ENCODE results near the gene STRA6.
A peak's percentile ranks its signal among the peaks of the same experiment; 100 is the strongest.

Gene STRA6, protein sequence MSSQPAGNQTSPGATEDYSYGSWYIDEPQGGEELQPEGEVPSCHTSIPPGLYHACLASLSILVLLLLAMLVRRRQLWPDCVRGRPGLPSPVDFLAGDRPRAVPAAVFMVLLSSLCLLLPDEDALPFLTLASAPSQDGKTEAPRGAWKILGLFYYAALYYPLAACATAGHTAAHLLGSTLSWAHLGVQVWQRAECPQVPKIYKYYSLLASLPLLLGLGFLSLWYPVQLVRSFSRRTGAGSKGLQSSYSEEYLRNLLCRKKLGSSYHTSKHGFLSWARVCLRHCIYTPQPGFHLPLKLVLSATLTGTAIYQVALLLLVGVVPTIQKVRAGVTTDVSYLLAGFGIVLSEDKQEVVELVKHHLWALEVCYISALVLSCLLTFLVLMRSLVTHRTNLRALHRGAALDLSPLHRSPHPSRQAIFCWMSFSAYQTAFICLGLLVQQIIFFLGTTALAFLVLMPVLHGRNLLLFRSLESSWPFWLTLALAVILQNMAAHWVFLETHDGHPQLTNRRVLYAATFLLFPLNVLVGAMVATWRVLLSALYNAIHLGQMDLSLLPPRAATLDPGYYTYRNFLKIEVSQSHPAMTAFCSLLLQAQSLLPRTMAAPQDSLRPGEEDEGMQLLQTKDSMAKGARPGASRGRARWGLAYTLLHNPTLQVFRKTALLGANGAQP

DNA sequence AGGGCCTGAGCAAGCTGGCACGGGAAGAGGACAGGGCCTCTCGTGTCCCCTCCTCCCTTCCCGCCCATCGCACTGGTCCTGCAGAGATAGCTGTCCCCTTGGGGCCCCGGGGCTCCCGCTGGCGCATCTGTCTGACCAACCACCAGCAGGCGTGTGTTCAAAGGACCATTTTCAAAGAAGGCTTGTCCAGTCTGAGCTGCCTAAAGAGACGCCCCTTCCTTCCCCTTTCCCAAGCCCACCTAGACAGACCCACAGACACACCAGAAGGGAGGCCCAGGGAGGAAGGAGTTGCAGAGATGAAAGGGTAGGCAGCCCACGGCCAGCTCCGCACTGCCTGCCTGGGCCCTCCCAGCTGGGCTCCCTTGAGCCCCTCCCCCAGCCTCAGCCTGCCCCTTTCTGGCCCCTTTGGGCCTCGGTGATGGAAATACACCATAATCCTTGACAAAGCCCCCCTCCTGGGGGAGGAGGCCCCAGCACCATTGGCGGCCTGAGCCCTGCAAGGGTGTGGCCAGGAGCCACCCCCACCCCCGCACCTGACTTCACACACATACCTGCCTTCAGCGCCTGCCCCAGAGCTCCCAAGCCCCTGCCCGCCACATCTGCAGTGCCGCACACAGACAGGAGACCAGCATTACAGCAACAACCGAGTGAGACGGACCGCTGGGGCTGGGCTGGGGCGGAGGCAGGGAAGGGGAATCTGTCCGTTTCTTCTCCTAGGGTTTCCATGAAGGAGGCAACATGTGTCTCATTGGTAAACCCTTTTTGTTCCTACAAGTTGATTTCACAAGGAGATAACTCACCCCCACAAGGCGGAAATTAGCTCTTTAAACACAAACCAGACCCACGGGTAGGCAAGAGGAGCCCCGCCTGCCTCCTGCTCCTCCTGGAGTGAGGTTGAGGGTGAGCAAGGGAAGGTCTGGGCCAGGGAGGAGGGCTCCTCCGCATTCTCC lies at the start of gene STRA6:
Gene STRA6, minus strand, starts transcription at position 336 of the 950 bp plus-strand sequence. CDS start 520 bp downstream, outside the sequence.
- DNase-seq = no peak

DNA sequence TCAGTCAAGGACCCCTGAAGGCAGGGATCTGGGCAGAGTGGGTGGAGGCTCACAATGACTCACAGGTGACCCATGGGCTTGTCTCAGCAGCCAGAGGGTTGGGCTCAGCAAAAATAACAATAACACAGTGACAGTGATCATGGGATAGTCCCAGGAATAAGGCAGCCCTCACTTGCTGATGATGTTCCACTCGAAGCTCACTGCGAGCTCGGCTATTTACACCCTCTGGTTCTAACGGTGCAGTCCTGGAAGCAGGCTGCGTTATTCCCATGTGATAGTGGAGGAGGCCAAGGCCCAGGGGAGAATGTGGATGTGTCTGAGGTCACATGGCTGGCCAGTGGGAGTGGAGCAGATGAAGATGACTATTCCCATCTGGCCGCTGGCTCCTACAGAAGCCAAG lies 49.7 kb upstream of the STRA6 start:
- DNase-seq = no peak

- DNase-seq = no peak
These were observed 48.7 kb upstream of the STRA6 start for GRCh38 chr15:74251131-74251811.

DNA sequence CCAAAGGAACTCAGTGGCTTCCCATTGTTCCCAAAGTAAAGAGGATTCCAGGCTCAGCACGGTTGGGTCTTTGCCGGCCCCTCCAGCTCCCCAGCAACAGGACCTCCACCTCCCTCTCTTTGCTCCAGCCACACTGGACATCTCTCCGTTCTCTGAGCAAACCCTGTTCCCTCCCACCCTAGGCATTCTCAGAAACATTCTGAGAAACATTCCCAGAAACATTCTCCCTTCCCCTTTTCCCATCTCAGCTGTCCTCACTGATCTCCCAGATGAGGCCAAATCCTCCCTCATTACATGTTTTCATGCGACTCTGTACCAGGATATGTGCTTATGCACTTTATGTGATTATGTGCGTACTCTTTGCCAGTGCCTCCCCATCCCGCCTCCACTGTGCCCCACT lies 47.7 kb upstream of the STRA6 start:
- no peak for DNase-seq

GRCh38 chr15:74245342-74245931 lies 42.9 kb upstream of the STRA6 start:
- peak; percentile 94 to 96 for DNase-seq

- DNase-seq = no peak
These were observed 42.3 kb upstream of the STRA6 start for GRCh38 chr15:74244822-74245341.

DNA sequence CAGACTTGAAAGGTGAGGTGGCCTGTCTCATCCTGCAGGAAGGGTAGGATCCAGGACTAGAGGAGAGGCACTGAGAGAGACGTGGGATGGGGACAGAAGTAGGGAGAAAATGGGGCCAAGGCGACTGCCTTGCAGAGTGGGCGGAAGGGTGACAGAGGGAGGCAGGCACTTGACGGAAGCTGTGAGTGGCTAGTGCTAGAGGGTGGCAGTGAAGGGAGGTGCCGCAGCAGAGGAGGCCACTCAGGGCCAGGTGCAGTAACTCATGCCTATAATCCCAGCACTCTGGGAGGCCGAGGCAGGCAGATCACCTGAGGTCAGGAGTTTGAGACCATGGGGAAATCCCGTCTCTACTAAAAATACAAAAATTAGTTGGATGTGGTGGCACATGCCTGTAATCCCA lies 40.8 kb upstream of the STRA6 start:
- DNase-seq = peak; percentile 46 to 67

GRCh38 chr15:74242441-74243185 lies 40.0 kb upstream of the STRA6 start:
- DNase-seq = no peak

DNA sequence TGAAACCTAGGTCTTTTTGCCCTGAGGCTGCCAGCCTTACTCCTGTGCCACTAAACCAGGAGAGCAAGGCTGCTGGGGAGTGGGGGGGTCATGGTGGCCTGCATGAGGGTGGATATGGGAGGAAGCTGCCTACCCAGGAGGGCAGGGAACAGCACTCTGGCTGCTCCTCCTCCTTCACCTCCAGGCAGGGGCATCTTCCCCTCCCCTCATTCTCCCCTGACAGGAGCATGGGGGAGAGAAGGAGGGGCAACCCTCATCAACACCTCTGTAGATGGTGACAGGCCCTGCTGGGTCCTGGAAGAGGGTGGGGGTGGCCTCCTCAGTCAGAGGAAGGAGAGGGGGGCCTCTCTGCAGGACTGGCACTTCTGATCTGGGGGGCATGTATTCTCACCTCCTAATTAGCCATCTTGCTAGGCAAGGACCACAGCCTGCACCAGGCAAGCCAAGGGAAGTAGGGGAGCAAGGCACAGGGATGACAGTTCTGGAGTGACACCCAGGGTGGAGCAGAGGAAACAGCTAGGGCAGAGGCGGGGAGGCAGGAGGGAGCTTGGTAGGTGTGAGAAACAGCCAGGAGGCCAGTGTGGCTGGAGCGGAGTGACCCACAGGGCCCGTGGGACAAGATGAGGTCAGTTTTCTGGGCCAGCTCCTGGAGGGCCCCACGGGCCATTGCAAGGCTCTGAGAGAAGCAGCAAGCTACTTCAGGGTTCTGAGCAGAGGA lies 38.5 kb upstream of the STRA6 start:
- DNase-seq = no peak

DNA sequence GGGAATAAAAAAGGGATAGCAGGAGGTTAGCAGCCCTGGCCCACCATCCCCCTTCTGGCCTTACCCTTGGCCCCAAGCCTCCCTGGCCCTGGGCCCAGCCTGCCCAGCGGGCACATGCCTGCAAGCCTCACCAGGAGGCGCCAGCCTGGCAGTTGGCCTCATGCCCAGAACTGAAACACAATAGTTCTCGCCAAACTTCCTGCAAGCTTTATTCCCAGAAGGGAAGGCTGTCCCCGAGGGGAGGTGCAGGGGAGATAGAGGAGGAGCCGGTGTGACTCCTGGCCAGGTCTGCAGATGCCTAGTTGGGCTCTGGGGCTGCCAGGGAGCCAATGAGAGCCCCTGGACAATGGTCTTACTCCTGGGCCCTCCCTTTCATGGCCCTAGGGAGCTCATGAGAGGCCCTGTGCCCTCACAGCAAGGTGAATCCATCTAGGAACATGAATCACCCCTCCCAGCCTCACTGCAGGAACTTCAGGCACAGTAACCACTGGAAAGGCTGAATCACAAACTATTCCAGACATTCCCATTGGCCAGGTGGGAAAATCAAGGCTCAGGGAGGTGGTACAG lies 37.5 kb upstream of the STRA6 start:
- peak; percentile 89 to 93 for DNase-seq

- peak in 1 of 2 experiments; percentile 32 for DNase-seq
These were observed 36.6 kb upstream of the STRA6 start for GRCh38 chr15:74239051-74239705.

DNA sequence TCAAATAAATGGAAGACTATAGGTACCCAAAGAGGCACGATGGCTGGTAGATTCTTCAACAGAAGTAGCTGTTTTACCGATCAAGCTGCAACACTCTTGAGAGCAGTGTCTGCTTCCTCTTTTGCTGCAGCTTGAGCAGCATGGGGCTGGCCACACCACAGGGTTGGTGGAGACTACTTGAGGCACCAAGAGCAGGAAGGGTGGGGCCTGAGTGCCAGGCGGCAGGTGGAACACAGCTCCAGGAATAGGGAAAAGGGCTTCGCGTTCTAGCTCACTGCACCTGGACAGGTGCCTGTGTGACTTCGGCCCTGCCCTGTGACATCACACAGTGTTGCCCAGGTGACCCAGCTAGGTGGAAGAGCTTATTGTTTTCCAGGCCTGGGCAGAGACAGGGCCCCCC lies 33.4 kb upstream of the STRA6 start, which contains the start of gene CCDC33:
Gene CCDC33, plus strand, starts transcription at position 365 of the 400 bp plus-strand sequence. CDS start 394 bp downstream, outside the sequence.
- DNase-seq = peak; percentile 79 to 83

GRCh38 chr15:74234598-74234875 lies 31.9 kb upstream of the STRA6 start:
- DNase-seq = no peak

- DNase-seq = no peak
These were observed 31.4 kb upstream of the STRA6 start for GRCh38 chr15:74233851-74234597.

GRCh38 chr15:74233373-74233772 lies 30.8 kb upstream of the STRA6 start:
- no peak for DNase-seq

DNA sequence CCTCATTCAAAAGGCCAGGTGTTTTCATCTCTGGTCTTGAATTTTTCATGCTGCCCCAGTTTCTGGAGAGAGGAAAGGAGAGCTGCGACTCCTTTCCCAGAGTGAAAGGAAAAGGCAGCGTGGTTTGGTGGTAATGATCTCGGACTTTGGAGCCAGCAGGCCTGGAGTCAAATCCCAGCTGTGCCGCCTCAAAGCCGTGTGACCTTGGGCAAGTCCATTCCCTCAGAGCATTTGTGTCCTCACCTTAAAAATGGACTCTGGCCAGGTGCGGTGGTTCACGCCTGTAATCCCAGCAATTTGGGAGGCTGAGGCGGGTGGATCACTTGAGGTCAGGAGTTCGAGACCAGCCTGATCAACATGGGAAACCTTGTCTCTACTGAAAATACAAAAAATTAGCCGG lies 28.9 kb upstream of the STRA6 start:
- no peak for DNase-seq

DNA sequence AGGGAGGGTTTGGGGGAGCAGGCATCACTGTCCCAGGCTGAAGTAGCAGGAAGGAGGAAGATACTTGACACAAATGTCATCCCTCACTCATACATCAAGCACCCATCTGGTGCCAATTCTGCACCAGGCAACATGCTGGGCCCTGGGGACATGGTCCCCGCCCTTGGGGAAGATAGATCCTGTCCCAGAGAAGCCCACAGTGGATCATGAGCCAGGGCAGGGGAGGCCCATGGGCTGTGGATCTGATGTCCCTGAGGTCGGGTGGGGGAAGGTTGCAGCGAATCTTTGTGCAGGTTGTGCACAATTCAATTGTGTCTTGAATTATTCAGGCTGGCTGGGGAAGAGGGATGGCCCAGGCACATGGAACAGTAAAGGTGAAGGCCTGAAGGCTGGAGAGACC lies 27.1 kb upstream of the STRA6 start:
- no peak for DNase-seq

DNA sequence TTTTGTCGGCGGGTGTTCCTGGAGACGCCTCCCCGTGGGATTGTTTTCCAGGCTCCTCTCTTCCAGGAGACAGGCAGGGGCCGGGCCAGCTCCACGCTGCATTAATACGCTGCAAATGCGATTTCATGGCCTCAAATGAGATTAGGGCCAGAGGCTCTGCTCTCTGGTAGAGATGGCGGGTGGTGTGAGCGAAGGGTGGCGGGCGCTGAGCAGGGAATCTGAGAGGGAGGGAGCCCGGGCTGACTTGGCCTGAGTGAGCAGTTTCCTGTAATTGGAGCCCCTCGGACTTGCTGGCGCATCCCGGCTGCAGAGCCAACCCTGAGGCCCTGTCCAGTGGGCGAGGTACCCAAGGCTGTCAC lies 26.1 kb upstream of the STRA6 start:
- DNase-seq = peak in 1 of 2 experiments; percentile 54

Data from NCI-H187 (cell line).